ENCODE data around the gene LRIG2.

The LRIG2 gene

DNA sequence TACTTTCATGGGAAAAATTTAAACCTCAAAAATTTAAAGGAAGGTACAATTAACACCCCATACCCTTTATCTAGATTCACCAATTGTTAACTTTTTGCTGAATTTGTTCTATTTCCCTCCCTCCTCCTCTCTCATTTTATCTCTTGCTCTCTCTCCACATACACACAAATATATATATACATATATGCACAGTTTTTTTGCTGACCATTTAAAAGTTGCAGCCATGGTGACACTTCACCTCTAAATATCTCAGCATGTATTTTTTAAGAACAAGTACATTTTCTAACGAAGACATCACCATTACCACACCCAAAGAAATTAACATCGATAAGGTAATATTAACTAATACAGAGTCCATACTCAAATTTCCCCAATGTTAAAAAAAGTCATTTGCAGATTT is 33.9 kb downstream of the LRIG2 start:
- Histone ChIP-seq H3K27me3 (ENCODE audit: low read length) (no peaks in the 10 kb centered on the region), H3K4me2 (ENCODE audit: low read depth, low read length, poor library complexity, severe bottlenecking) (no peak overlapping the region), H3K9me2 (replicated peaks; ENCODE audit: insufficient read depth, low read length) (no peaks in the 10 kb centered on the region), H3K9ac (ENCODE audit: low read length) (no peak overlapping the region), H3K79me2 (ENCODE audit: insufficient read depth, low read length) (no peaks in the 10 kb centered on the region), H2AFZ (ENCODE audit: low read depth, low read length, severe bottlenecking) (no peak overlapping the region), H4K20me1 (ENCODE audit: low read depth, low read length) (0 out of 2 replicates have a peak, but pooled peaks cover 3% of the 10 kb centered on the region), H3F3A (ENCODE audit: insufficient read depth) (0 out of 2 replicates have a peak, but pooled peaks cover 7% of the 10 kb centered on the region), H3K9me3 (ENCODE audit: insufficient read depth, low read length) (no peaks in the 10 kb centered on the region), H3K4me3 (ENCODE audit: insufficient read depth, low read length, poor library complexity, severe bottlenecking) (no peak overlapping the region), H3K36me3 (ENCODE audit: low read length) (peaks cover 34% of the 10 kb centered on the region; the same call in 1 of the 2 replicates), H3K27ac (ENCODE audit: low read depth, low read length) (no peak overlapping the region)
- TF ChIP-seq, protein P1, sequence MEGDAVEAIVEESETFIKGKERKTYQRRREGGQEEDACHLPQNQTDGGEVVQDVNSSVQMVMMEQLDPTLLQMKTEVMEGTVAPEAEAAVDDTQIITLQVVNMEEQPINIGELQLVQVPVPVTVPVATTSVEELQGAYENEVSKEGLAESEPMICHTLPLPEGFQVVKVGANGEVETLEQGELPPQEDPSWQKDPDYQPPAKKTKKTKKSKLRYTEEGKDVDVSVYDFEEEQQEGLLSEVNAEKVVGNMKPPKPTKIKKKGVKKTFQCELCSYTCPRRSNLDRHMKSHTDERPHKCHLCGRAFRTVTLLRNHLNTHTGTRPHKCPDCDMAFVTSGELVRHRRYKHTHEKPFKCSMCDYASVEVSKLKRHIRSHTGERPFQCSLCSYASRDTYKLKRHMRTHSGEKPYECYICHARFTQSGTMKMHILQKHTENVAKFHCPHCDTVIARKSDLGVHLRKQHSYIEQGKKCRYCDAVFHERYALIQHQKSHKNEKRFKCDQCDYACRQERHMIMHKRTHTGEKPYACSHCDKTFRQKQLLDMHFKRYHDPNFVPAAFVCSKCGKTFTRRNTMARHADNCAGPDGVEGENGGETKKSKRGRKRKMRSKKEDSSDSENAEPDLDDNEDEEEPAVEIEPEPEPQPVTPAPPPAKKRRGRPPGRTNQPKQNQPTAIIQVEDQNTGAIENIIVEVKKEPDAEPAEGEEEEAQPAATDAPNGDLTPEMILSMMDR (IDR thresholded peaks at IDR 0.05; ENCODE audit: insufficient read depth, low read length, poor library complexity, severe bottlenecking): no peak
- TF ChIP-seq EZH2phosphoT487 (conservative IDR thresholded peaks at IDR 0.05; ENCODE audit: low read length): no peak

DNA sequence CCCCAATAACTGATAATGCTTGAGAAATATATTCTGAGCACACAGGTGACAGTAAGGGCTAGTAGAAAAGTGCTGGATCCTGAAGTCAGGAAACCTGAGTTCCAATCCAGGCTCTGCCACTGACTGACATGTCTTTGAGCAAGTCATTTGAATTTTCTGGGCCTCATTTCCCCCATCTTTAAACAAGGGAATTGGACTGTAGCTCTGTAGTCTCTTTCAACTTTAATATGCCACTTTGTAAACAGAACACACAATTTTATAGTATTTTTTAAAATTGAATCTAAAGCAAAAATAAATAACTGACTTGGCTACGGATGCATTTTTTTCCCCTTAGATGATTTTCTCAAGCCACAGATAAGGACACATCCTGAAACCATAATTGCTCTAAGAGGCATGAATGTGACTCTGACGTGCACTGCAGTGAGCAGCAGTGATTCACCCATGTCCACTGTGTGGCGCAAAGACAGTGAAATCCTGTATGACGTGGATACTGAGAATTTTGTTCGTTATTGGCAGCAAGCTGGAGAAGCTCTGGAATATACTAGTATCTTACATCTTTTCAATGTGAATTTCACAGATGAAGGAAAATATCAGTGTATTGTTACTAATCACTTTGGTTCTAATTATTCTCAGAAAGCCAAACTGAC is 37.0 kb downstream of the LRIG2 start:
- Histone ChIP-seq H3K79me2 (ENCODE audit: insufficient read depth, low read length) (no peaks in the 10 kb centered on the region), H3K27me3 (ENCODE audit: low read length) (no peaks in the 10 kb centered on the region), H3K9me2 (replicated peaks; ENCODE audit: insufficient read depth, low read length) (no peaks in the 10 kb centered on the region), H3K27ac (ENCODE audit: low read depth, low read length) (no peak overlapping the region), H3K36me3 (ENCODE audit: low read length) (peaks cover 24% of the 10 kb centered on the region), H3F3A (ENCODE audit: insufficient read depth) (0 out of 2 replicates have a peak, but pooled peaks cover 7% of the 10 kb centered on the region), H3K9me3 (ENCODE audit: insufficient read depth, low read length) (no peaks in the 10 kb centered on the region), H3K4me3 (ENCODE audit: insufficient read depth, low read length, poor library complexity, severe bottlenecking) (no peak overlapping the region), H3K4me2 (ENCODE audit: low read depth, low read length, poor library complexity, severe bottlenecking) (no peak overlapping the region), H3K9ac (ENCODE audit: low read length) (no peak overlapping the region), H2AFZ (ENCODE audit: low read depth, low read length, severe bottlenecking) (no peak overlapping the region), H4K20me1 (ENCODE audit: low read depth, low read length) (0 out of 2 replicates have a peak, but pooled peaks cover 3% of the 10 kb centered on the region)
- TF ChIP-seq EZH2phosphoT487 (conservative IDR thresholded peaks at IDR 0.05; ENCODE audit: low read length): no peak
- TF ChIP-seq, protein P1 (IDR thresholded peaks at IDR 0.05; ENCODE audit: insufficient read depth, low read length, poor library complexity, severe bottlenecking): no peak

DNA sequence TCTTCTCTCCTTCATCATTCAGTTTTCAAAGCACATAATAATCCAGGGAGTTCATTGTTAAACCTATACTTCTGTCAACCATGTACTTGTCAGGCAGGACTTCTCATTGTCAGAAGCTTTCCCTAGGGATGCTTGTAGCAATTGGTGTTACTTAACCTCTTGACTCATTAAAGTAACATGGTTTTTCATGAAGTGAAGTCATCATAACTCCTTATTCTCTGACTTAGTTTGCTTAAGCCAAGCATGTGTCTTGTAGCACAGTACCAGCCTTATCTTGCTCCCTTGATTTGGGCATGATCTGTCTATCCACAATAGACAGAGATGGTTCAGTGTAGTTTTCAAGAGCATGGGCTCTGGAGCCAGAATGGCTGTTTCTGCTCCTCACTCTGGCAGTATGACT is 45.3 kb downstream of the LRIG2 start:
- no peak overlapping the region for H3K4me3 ChIP-seq (ENCODE audit: insufficient read depth, low read length, poor library complexity, severe bottlenecking)
- H3K36me3 ChIP-seq (ENCODE audit: low read length): peaks cover 29% of the 10 kb centered on the region; the same call in 1 of the 2 replicates
- no peak overlapping the region for H3K9ac ChIP-seq (ENCODE audit: low read length)
- H3K4me2 ChIP-seq (ENCODE audit: low read depth, low read length, poor library complexity, severe bottlenecking): no peak overlapping the region
- no peak for TF ChIP-seq EZH2phosphoT487 (conservative IDR thresholded peaks at IDR 0.05; ENCODE audit: low read length)
- TF ChIP-seq, protein P1 (IDR thresholded peaks at IDR 0.05; ENCODE audit: insufficient read depth, low read length, poor library complexity, severe bottlenecking): no peak
- H3K27ac ChIP-seq (ENCODE audit: low read depth, low read length): no peak overlapping the region
- H3K9me3 ChIP-seq (ENCODE audit: insufficient read depth, low read length): no peaks in the 10 kb centered on the region
- H3F3A ChIP-seq (ENCODE audit: insufficient read depth): no peaks in the 10 kb centered on the region
- H4K20me1 ChIP-seq (ENCODE audit: low read depth, low read length): no peaks in the 10 kb centered on the region
- no peaks in the 10 kb centered on the region for H3K9me2 ChIP-seq (replicated peaks; ENCODE audit: insufficient read depth, low read length)
- H3K79me2 ChIP-seq (ENCODE audit: insufficient read depth, low read length): no peaks in the 10 kb centered on the region
- H3K27me3 ChIP-seq (ENCODE audit: low read length): no peaks in the 10 kb centered on the region
- no peak overlapping the region for H2AFZ ChIP-seq (ENCODE audit: low read depth, low read length, severe bottlenecking)
